H1 (cell line): Measurements from ENCODE around the gene PITPNB. TPM values are rescaled to one million over a fixed set of nuclear protein-coding genes. Genes with fewer than 3 reads are reported as not detected.

Experiments
- CTCF ChIA-PET: fragments of 300-600 bp; sonication (Branson Sonifier 250); formaldehyde crosslinking; loops from one replicate; lab custom pipeline; 2021; ENCODE audit not compliant: partially characterized antibody; lab: Charles Lee
- POLR2A ChIA-PET: fragments of 300-600 bp; sonication (Branson Sonifier 250); formaldehyde crosslinking; loops from one replicate; lab custom pipeline; 2021; ENCODE audit warnings: inconsistent platforms; ENCODE audit not compliant: partially characterized antibody; lab: Charles Lee
- DNase-seq, 2 experiments: peaks; one replicate each; pipeline versions ENCODE4 v3.0.0 to v3.0.0-alpha.2; 2010 to 2022; ENCODE audit warnings: low spot score in 2 of 2, low read depth in 1 of 2, mixed read lengths in 1 of 2
- FAIRE-seq: peaks from 2 replicates; lab custom pipeline; 2011; peaks lifted over from hg19 to GRCh38; lab: Jason Lieb, UNC
- H2AFZ ChIP-seq: 2 replicates; pipeline ENCODE4 v1.8.1; 2012; ENCODE audit warnings: low read length, inconsistent platforms
- H2AK5ac ChIP-seq: 2 replicates; pipeline ENCODE4 v1.6.1; 2013; ENCODE audit warnings: low read depth, low read length
- H2BK120ac ChIP-seq: replicated peaks from 2 replicates; pipeline ENCODE3; 2013; ENCODE audit warnings: low read depth, low read length, inconsistent platforms
- H2BK12ac ChIP-seq: 2 replicates; pipeline ENCODE4 v1.6.1; 2013; ENCODE audit warnings: low read depth, low read length
- H2BK15ac ChIP-seq: 2 replicates; pipeline ENCODE4 v1.6.1; 2013; ENCODE audit warnings: low read length
- H2BK20ac ChIP-seq: 2 replicates; pipeline ENCODE4 v1.6.1; 2013; ENCODE audit warnings: low read length
- H2BK5ac ChIP-seq: 2 replicates; pipeline ENCODE4 v1.6.1; 2013; ENCODE audit warnings: low read depth, low read length
- H3K14ac ChIP-seq: 2 replicates; pipeline ENCODE4 v1.6.1; 2013; ENCODE audit warnings: inconsistent platforms; ENCODE audit not compliant: insufficient read length
- H3K18ac ChIP-seq: 2 replicates; pipeline ENCODE4 v1.6.1; 2013; ENCODE audit warnings: low read length; ENCODE audit errors: extremely low read depth
- H3K23ac ChIP-seq: 2 replicates; pipeline ENCODE4 v1.6.1; 2013; ENCODE audit warnings: inconsistent platforms; ENCODE audit not compliant: insufficient read length
- H3K23me2 ChIP-seq: 2 replicates; pipeline ENCODE4 v1.6.1; 2013; ENCODE audit warnings: low read depth, low read length
- H3K27ac ChIP-seq: 2 replicates; pipeline ENCODE4 v1.6.1; 2011; ENCODE audit warnings: low read depth, low read length, inconsistent platforms
- H3K27me3 ChIP-seq, 4 experiments: replicated peaks in 1 of 4; 1 replicate in 1 of 4; 2 replicates in 3 of 4; pipeline versions ENCODE4 v1.6.1 to v1.8.1; 2011 to 2013; ENCODE audit warnings: low read length in 3 of 4, mild to moderate bottlenecking in 3 of 4, inconsistent platforms in 2 of 4, mixed read lengths in 2 of 4, moderate library complexity in 1 of 4; ENCODE audit not compliant: control insufficient read depth in 3 of 4, insufficient read depth in 3 of 4; ENCODE audit errors: extremely low read depth in 1 of 4
- H3K36me3 ChIP-seq, 4 experiments: 2 replicates each; pipeline versions ENCODE4 v1.6.1 to v1.8.1; 2011 to 2013; ENCODE audit warnings: mild to moderate bottlenecking in 4 of 4, low read length in 3 of 4, moderate library complexity in 2 of 4, control low read depth in 1 of 4, inconsistent platforms in 1 of 4; ENCODE audit not compliant: insufficient read depth in 4 of 4, control insufficient read depth in 2 of 4
- H3K4ac ChIP-seq: replicated peaks from 2 replicates; pipeline ENCODE3; 2013; ENCODE audit warnings: low read length, low read depth, mixed read lengths, inconsistent platforms; ENCODE audit not compliant: insufficient read length
- H3K4me1 ChIP-seq, 4 experiments: replicated peaks in 1 of 4; 1 replicate in 1 of 4; 2 replicates in 3 of 4; pipeline versions ENCODE4 v1.6.1 to v1.8.1; 2011 to 2013; ENCODE audit warnings: low read length in 3 of 4, inconsistent platforms in 2 of 4, mixed read lengths in 1 of 4; ENCODE audit not compliant: insufficient read depth in 4 of 4, control insufficient read depth in 3 of 4
- H3K4me2 ChIP-seq, 2 experiments: 2 replicates each; pipeline versions ENCODE4 v1.6.1 to v1.8.1; 2011 to 2013; ENCODE audit warnings: low read depth in 2 of 2, low read length in 2 of 2, control low read depth in 1 of 2, inconsistent platforms in 1 of 2, mild to moderate bottlenecking in 1 of 2; ENCODE audit not compliant: insufficient read depth in 1 of 2
- H3K4me3 ChIP-seq, 4 experiments: fragments of 200-600, 300-600 bp in 1 of 4; sonication (generic), shearing (Covaris generic), sonication (Bioruptor Twin) in 1 of 4; 2 replicates each; pipeline versions ENCODE4 v1.5.1 to v1.8.1; 2011 to 2016; ENCODE audit warnings: low read length in 4 of 4, low read depth in 3 of 4, control low read depth in 2 of 4, inconsistent platforms in 2 of 4, mild to moderate bottlenecking in 2 of 4, mixed read lengths in 1 of 4, moderate library complexity in 1 of 4; ENCODE audit not compliant: insufficient read depth in 2 of 4; ENCODE audit errors: extremely low read depth in 1 of 4
- H3K56ac ChIP-seq: replicated peaks from 2 replicates; pipeline ENCODE3; 2013; ENCODE audit warnings: low read depth, mild to moderate bottlenecking, mixed read lengths, low read length, inconsistent platforms; ENCODE audit not compliant: insufficient read length
- H3K79me1 ChIP-seq: 2 replicates; pipeline ENCODE4 v1.6.1; 2013; ENCODE audit warnings: low read depth, low read length, control low read depth
- H3K79me2 ChIP-seq, 2 experiments: 2 replicates each; pipeline versions ENCODE4 v1.6.1 to v1.8.1; 2012 to 2013; ENCODE audit warnings: low read length in 2 of 2, mild to moderate bottlenecking in 2 of 2, inconsistent platforms in 1 of 2; ENCODE audit not compliant: insufficient read depth in 2 of 2, control insufficient read depth in 1 of 2
- H3K9ac ChIP-seq, 4 experiments: replicated peaks in 1 of 4; 1 replicate in 1 of 4; 2 replicates in 3 of 4; pipeline versions ENCODE4 v1.6.1 to v1.8.1; 2011 to 2013; ENCODE audit warnings: low read depth in 3 of 4, low read length in 3 of 4, control low read depth in 2 of 4, mild to moderate bottlenecking in 2 of 4, moderate library complexity in 2 of 4, inconsistent platforms in 1 of 4; ENCODE audit errors: extremely low read depth in 1 of 4
- H3K9me3 ChIP-seq, 2 experiments: 2 replicates each; pipeline versions ENCODE4 v1.6.1 to v1.8.1; 2012 to 2013; ENCODE audit warnings: mild to moderate bottlenecking in 2 of 2, moderate library complexity in 2 of 2, control low read depth in 1 of 2, inconsistent platforms in 1 of 2, low read depth in 1 of 2, low read length in 1 of 2, mixed read lengths in 1 of 2; ENCODE audit not compliant: insufficient read depth in 2 of 2
- H4K20me1 ChIP-seq, 2 experiments: replicated peaks in 1 of 2; 2 replicates each; pipeline versions ENCODE3 to v1.8.1; 2011 to 2013; ENCODE audit warnings: inconsistent platforms in 2 of 2, low read length in 2 of 2, mild to moderate bottlenecking in 1 of 2; ENCODE audit not compliant: insufficient read depth in 2 of 2, control insufficient read depth in 1 of 2
- H4K5ac ChIP-seq: 2 replicates; pipeline ENCODE4 v1.6.1; 2013; ENCODE audit warnings: low read length, low read depth, mixed read lengths, inconsistent platforms; ENCODE audit not compliant: insufficient read length
- H4K8ac ChIP-seq: 2 replicates; pipeline ENCODE4 v1.8.0; 2013; ENCODE audit warnings: mild to moderate bottlenecking, moderate library complexity, low read length, inconsistent platforms; ENCODE audit not compliant: insufficient read depth; ENCODE audit errors: extremely low read depth
- H4K91ac ChIP-seq: replicated peaks from 2 replicates; pipeline ENCODE3; 2013; ENCODE audit warnings: low read length, mixed read lengths, inconsistent platforms; ENCODE audit not compliant: insufficient read length
- BACH1 ChIP-seq: IDR thresholded peaks from 2 replicates; pipeline ENCODE4 v1.6.1; 2012; ENCODE audit warnings: low read length, improper control_type of control experiment
- EZH2 ChIP-seq: fragments of 200-600 bp; sonication (generic); IDR thresholded peaks from 2 replicates; pipeline ENCODE4 v1.7.1; 2012; ENCODE audit warnings: low read depth, mild to moderate bottlenecking, moderate library complexity, low read length, inconsistent platforms; ENCODE audit not compliant: severe bottlenecking
- MAFK ChIP-seq: IDR thresholded peaks from 2 replicates; pipeline ENCODE4 v1.6.1; 2012; ENCODE audit warnings: low read depth, mild to moderate bottlenecking, improper control_type of control experiment, low read length
- RAD21 ChIP-seq, 2 experiments: IDR thresholded peaks in 1 of 2; conservative IDR thresholded peaks in 1 of 2; 2 replicates each; pipeline ENCODE4 v1.6.1; 2011; ENCODE audit warnings: low read depth in 2 of 2, low read length in 2 of 2, improper control_type of control experiment in 1 of 2, inconsistent platforms in 1 of 2, mild to moderate bottlenecking in 1 of 2, moderate library complexity in 1 of 2
- SIN3A ChIP-seq, 2 experiments: IDR thresholded peaks in 1 of 2; conservative IDR thresholded peaks in 1 of 2; 2 replicates each; pipeline ENCODE4 v1.6.1; 2011 to 2012; ENCODE audit warnings: low read length in 2 of 2, improper control_type of control experiment in 1 of 2, low read depth in 1 of 2, mild to moderate bottlenecking in 1 of 2
- WGBS, 2 experiments: shearing (Covaris generic) in 1 of 2; methylation state at CpG; one replicate each; pipeline versions ENCODE4 v1.1.6 to v1.1.7; 2013 to 2015; ENCODE audit warnings: low lambda C conversion rate in 2 of 2, mixed read lengths in 2 of 2, inconsistent platforms in 1 of 2, low coverage in 1 of 2, missing lambda C conversion rate in 1 of 2; ENCODE audit not compliant: insufficient replicate concordance in 2 of 2, insufficient coverage in 1 of 2, insufficient read length in 1 of 2; ENCODE audit errors: extremely low coverage in 1 of 2, missing lambda C conversion rate in 1 of 2; 5-methylcytosine and 5-hydroxymethylcytosine counted together
- polyA plus RNA-seq, 7 experiments: library from polyadenylated mRNA; depleted of rRNA in 3 of 7; stranded (reverse) in 5 of 7; unstranded in 2 of 7; fragments of >200 nt in 5 of 7; fragments of 200-250 nt in 2 of 7; gene quantifications; 1 replicate in 5 of 7; 2 replicates in 1 of 7; 4 replicates in 1 of 7; pipeline versions ENCODE4 v1.2.1 to v1.2.3, GENCODE V29; 2011 to 2013; ENCODE audit warnings: missing spikeins in 2 of 7, mixed read lengths in 2 of 7
- total RNA-seq: library from RNA; stranded (reverse); fragmentation: NEBNext Ultra II Directional; extraction: Animal tissue kit (Norgen Biotek cat#: 25700); gene quantifications from 2 replicates; pipeline ENCODE4 v1.2.1, GENCODE V29; 2021
- TF ChIP-seq, protein P1 (sequence below): IDR thresholded peaks from 2 replicates; pipeline ENCODE4 v1.6.1; 2011; ENCODE audit warnings: low read length, improper control_type of control experiment
- TF ChIP-seq, protein P2 (sequence below): IDR thresholded peaks from 2 replicates; pipeline ENCODE4 v1.6.1; 2011; ENCODE audit warnings: low read depth, mild to moderate bottlenecking, low read length; ENCODE audit not compliant: insufficient read depth

Gene PITPNB
- total and polyA plus RNA-seq, 2 of the 8 experiments (the other 6 are each of a cell fraction or from before 2014, with no cell fraction given), result 24.6 to 89.3 TPM

DNA sequence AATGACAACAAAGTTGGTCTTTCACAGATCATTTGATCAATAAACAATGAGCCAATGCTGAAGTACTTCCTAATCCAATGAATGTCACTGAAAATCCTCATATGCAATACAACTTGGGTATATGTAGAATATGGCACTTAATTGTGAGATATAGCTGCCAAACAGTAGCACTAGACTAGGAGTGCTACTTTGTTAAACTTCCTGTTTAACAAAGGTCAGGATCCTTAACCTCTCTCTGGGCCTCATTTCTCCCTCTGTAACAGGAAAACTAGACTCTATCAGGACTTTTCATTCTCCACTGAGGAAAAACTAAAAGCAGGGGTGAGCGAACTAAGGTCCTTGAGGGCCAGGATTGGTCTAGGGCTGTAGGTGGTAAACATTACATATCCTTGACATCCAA lies 56.1 kb downstream of the PITPNB start:
- peaks cover 0 to 24% (median 11%) of the 10 kb centered on the region in 4 experiments; a peak in 5 of 8 replicates for H3K36me3 ChIP-seq
- ChIA-PET POLR2A (no interaction called here), CTCF (interaction anchor here (0.9 to 2.8 kb wide), 4 partner anchors 10 to 24 kb away, joined by 3 to 8 read pairs (median 6); no protein-coding TSS in a partner anchor)
- H3K23ac ChIP-seq, result no peak overlapping the region
- H3K18ac ChIP-seq, result no peak overlapping the region
- H3K23me2 ChIP-seq, result no peaks in the 10 kb centered on the region
- H3K79me1 ChIP-seq, result no peaks in the 10 kb centered on the region
- H4K20me1 ChIP-seq, result no peaks in the 10 kb centered on the region
- H3K56ac ChIP-seq, result no peak overlapping the region
- no peak overlapping the region for H4K8ac ChIP-seq
- no peak overlapping the region for H3K27ac ChIP-seq
- no peak overlapping the region for H2BK120ac ChIP-seq
- no peak for DNase-seq
- WGBS, 2 experiments, result 93% methylated on average over 1 of the region's 1 CpG; no CpG with 5 or more reads in 1 of the 2 experiments
- H2BK5ac ChIP-seq, result no peak overlapping the region
- H2BK12ac ChIP-seq, result no peak overlapping the region
- H2BK15ac ChIP-seq, result no peak overlapping the region
- H2AK5ac ChIP-seq, result no peak overlapping the region
- H3K4me2 ChIP-seq, result no peak overlapping the region
- H3K9ac ChIP-seq, result no peak overlapping the region
- H3K79me2 ChIP-seq, result no peaks in the 10 kb centered on the region
- no peak overlapping the region for H4K91ac ChIP-seq
- TF ChIP-seq BACH1 (no peak), SIN3A (conservative IDR thresholded peaks at IDR 0.05 in 1 of 2, IDR thresholded peaks at IDR 0.05 in 1 of 2; ENCODE audit: low read depth in 1 of 2, low read length in 2 of 2) (no peak), MAFK (no peak), EZH2 (no peak), RAD21 (IDR thresholded peaks at IDR 0.05 in 1 of 2, conservative IDR thresholded peaks at IDR 0.05 in 1 of 2; ENCODE audit: low read depth in 2 of 2, low read length in 2 of 2) (no peak)
- TF ChIP-seq, protein P1, sequence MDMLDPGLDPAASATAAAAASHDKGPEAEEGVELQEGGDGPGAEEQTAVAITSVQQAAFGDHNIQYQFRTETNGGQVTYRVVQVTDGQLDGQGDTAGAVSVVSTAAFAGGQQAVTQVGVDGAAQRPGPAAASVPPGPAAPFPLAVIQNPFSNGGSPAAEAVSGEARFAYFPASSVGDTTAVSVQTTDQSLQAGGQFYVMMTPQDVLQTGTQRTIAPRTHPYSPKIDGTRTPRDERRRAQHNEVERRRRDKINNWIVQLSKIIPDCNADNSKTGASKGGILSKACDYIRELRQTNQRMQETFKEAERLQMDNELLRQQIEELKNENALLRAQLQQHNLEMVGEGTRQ, result no peak
- TF ChIP-seq, protein P2, sequence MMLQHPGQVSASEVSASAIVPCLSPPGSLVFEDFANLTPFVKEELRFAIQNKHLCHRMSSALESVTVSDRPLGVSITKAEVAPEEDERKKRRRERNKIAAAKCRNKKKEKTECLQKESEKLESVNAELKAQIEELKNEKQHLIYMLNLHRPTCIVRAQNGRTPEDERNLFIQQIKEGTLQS, result no peak
- no peak overlapping the region for H2AFZ ChIP-seq
- no peak overlapping the region for H4K5ac ChIP-seq
- peaks cover 0 to 1% (median 0%) of the 10 kb centered on the region in 4 experiments; a peak in 1 of 7 replicates for H3K27me3 ChIP-seq
- no peaks in the 10 kb centered on the region; a peak in 3 of 7 replicates for H3K4me1 ChIP-seq
- no peak overlapping the region for H3K4me3 ChIP-seq
- no peak for FAIRE-seq
- no peaks in the 10 kb centered on the region for H3K9me3 ChIP-seq
- H3K4ac ChIP-seq, result no peak overlapping the region
- no peak overlapping the region for H2BK20ac ChIP-seq
- no peak overlapping the region for H3K14ac ChIP-seq
